Testis (tissue), 3 donors: ENCODE results near the gene ZNF48. TPM values are rescaled to one million over a fixed set of nuclear protein-coding genes. Genes with fewer than 3 reads are reported as not detected.

Experiments
- DNase-seq: peaks from one replicate; pipeline ENCODE4 v3.0.0-alpha.2; 2019
- H3K27ac ChIP-seq, 2 donors: fragments of 200-600 bp; sonication (generic); one replicate each; pipeline ENCODE4 v1.5.1; 2019
- H3K27me3 ChIP-seq: fragments of 200-600 bp; sonication (generic); one replicate; pipeline ENCODE4 v1.5.1; 2019
- H3K36me3 ChIP-seq: fragments of 200-600 bp; sonication (generic); one replicate; pipeline ENCODE4 v1.5.1; 2017; ENCODE audit warnings: low read depth; ENCODE audit errors: missing control alignments
- H3K4me1 ChIP-seq: fragments of 200-600 bp; sonication (generic); one replicate; pipeline ENCODE4 v1.5.1; 2019
- H3K4me3 ChIP-seq, 2 donors: fragments of 200-600 bp; sonication (generic); one replicate each; pipeline ENCODE4 v1.5.1; 2017 to 2019
- H3K9me3 ChIP-seq: fragments of 200-600 bp; sonication (generic); one replicate; pipeline ENCODE4 v1.5.1; 2017
- POLR2A ChIP-seq: fragments of 450-650 bp; IDR thresholded peaks from one replicate; pipeline ENCODE4 v1.6.1; 2017; ENCODE audit warnings: antibody characterized with exemption, mild to moderate bottlenecking, moderate library complexity
- WGBS, 2 donors: methylation state at CpG; one replicate each; pipeline ENCODE4 v1.1.5; 2018; 5-methylcytosine and 5-hydroxymethylcytosine counted together
- intact Hi-C: fragments of 100-400 bp; cut with DNase I; formaldehyde crosslinking; loops from one replicate; pipeline ENCODE4 v1.15.1; 2023; ENCODE audit warnings: low total_unique reads
- polyA plus RNA-seq: library from polyadenylated mRNA; stranded (reverse); fragments of 350-450 nt; fragmentation: Illumina TruSeq; extraction: RNeasy Lipid Tissue Mini Kit (QIAGEN cat#74804); gene quantifications from one replicate; pipeline ENCODE4 v1.2.3, GENCODE V29; 2014; ENCODE audit warnings: low read depth, low replicate concordance; ENCODE audit not compliant: insufficient read depth
- small RNA-seq, 2 donors: library from RNA; depleted of rRNA; stranded (forward); fragments of <200 nt; gene quantifications; one replicate each; pipeline ENCODE3, GENCODE V24; 2016
- total RNA-seq, 2 donors: library from RNA; depleted of rRNA; stranded (reverse); fragments of >200 nt; gene quantifications; one replicate each; pipeline ENCODE4 v1.2.3, GENCODE V29; 2016
- TF ChIP-seq, protein P1 (sequence below), 3 experiments: fragments of 450-650 bp in 2 of 3; fragments of 200-600 bp in 1 of 3; sonication (generic) in 1 of 3; IDR thresholded peaks; one replicate each; pipeline ENCODE4 v1.5.1; 2016 to 2019; ENCODE audit warnings: antibody characterized with exemption in 3 of 3, mild to moderate bottlenecking in 2 of 3, moderate library complexity in 1 of 3

The ZNF48 gene
- total and polyA plus RNA-seq, 3 donors from 2014 or later: 6.3 to 9.0 (median 6.5) TPM

DNA sequence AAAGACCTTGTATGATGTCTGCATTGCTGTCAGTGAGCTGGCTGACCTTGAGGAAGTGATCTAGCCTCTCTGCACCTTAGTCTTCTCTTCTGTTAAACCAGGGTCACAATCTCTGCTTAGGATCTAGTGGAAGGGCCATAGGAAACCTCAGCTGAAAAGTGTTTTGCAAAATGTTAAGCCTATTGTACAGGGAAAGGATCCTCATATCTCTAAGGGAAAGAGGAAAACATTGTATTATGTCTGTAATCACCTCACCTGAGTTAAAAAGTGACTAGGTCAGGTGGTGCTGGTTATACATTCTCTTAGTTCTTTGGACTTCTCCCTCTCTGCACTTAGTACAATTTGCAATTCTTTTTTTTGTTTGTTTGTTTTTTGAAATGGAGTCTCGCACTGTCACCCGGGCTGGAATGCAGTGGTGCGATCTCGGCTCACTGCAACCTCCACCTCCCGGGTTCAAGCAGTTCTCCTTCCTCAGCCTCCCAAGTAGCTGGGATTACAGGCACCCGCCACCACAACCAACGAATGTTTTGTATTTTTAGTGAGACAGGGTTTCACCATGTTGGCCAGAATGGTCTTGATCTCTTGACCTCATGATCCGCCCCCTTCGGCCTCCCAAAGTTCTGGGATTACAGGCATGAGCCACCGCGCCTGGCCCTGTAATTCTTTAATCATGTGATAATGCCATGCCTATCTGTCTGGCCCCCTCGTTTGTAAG is 52.4 kb downstream of the ZNF48 start:
- intact Hi-C loops: no loop called here
- H3K4me3 ChIP-seq: no peak overlapping the region
- no peaks in the 10 kb centered on the region for H3K4me1 ChIP-seq
- TF ChIP-seq POLR2A: no peak
- TF ChIP-seq, protein P1, sequence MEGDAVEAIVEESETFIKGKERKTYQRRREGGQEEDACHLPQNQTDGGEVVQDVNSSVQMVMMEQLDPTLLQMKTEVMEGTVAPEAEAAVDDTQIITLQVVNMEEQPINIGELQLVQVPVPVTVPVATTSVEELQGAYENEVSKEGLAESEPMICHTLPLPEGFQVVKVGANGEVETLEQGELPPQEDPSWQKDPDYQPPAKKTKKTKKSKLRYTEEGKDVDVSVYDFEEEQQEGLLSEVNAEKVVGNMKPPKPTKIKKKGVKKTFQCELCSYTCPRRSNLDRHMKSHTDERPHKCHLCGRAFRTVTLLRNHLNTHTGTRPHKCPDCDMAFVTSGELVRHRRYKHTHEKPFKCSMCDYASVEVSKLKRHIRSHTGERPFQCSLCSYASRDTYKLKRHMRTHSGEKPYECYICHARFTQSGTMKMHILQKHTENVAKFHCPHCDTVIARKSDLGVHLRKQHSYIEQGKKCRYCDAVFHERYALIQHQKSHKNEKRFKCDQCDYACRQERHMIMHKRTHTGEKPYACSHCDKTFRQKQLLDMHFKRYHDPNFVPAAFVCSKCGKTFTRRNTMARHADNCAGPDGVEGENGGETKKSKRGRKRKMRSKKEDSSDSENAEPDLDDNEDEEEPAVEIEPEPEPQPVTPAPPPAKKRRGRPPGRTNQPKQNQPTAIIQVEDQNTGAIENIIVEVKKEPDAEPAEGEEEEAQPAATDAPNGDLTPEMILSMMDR (IDR thresholded peaks at IDR 0.05): no peak
- no peaks in the 10 kb centered on the region for H3K36me3 ChIP-seq
- no peak overlapping the region for H3K27ac ChIP-seq
- DNase-seq: no peak
- no peaks in the 10 kb centered on the region for H3K27me3 ChIP-seq
- WGBS, 2 donors: 84 to 87% methylated on average over 12 of the region's 12 CpGs
- no peaks in the 10 kb centered on the region for H3K9me3 ChIP-seq

DNA sequence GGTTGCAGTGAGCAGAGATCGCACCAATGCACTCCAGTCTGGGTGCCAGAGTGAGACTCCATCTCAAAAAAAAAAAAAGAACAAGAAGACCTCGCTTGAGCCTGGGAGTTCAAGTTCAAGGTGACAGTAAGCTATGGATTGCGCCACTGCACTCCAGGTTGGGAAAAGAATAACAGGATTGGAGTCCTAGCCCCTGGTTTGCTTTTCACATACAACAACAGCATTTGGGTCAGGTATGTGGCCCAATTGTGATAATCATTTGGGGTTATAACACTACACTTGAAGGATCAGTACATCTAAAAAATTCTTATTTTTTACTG is 53.9 kb downstream of the ZNF48 start:
- Histone ChIP-seq H3K27ac (no peak overlapping the region), H3K36me3 (no peaks in the 10 kb centered on the region), H3K27me3 (no peaks in the 10 kb centered on the region), H3K4me3 (no peak overlapping the region), H3K9me3 (no peaks in the 10 kb centered on the region), H3K4me1 (no peaks in the 10 kb centered on the region)
- no peak for DNase-seq
- whole genome bisulfite sequencing, 2 donors: 74 to 81% methylated on average over 3 of the region's 3 CpGs
- TF ChIP-seq POLR2A: no peak
- TF ChIP-seq, protein P1 (IDR thresholded peaks at IDR 0.05): no peak
- intact Hi-C loops: no loop called here

Small RNAs within 50 kb of the gene (small RNA-seq; reads per million reads assigned to genes)
- 3.5 to 4.1 reads per million in 2 donors for gene RF00406

Other genes with a start within 250 kb of the ZNF48 start
- 1 to 10 TPM; 4.4 to 9.6 TPM for gene CORO1A, start 211.8 kb upstream of the ZNF48 start, total RNA-seq
- 19.7 TPM for gene CORO1A, start 211.8 kb upstream of the ZNF48 start, polyA plus RNA-seq
- 100 to 1,000 TPM; 133 to 161 TPM for gene BOLA2B, start 201.8 kb upstream of the ZNF48 start, total RNA-seq
- gene BOLA2B, start 201.8 kb upstream of the ZNF48 start, polyA plus RNA-seq: 70.9 TPM
- gene SLX1A, start 201.5 kb upstream of the ZNF48 start, total RNA-seq: 10 to 100 TPM; 42.4 to 44.8 TPM
- 10.4 TPM for gene SLX1A, start 201.5 kb upstream of the ZNF48 start, polyA plus RNA-seq
- 10 to 100 TPM in 1 of 2 donors, 1 to 10 TPM in 1; 6.8 to 20.0 TPM for gene SULT1A3, start 196.2 kb upstream of the ZNF48 start, total RNA-seq
- gene SULT1A3, start 196.2 kb upstream of the ZNF48 start, polyA plus RNA-seq: 6.4 TPM
- 10 to 100 TPM; 11.0 to 15.7 TPM for gene NPIPB13, start 146.9 kb upstream of the ZNF48 start, total RNA-seq
- gene NPIPB13, start 146.9 kb upstream of the ZNF48 start, polyA plus RNA-seq: 4.7 TPM
- 10 to 100 TPM; 32.8 to 39.5 TPM for gene CD2BP2, start 40.1 kb upstream of the ZNF48 start, total RNA-seq
- gene CD2BP2, start 40.1 kb upstream of the ZNF48 start, polyA plus RNA-seq: 52.5 TPM
- gene TBC1D10B, start 24.9 kb upstream of the ZNF48 start, total RNA-seq: 10 to 100 TPM; 60.5 to 64.0 TPM
- gene TBC1D10B, start 24.9 kb upstream of the ZNF48 start, polyA plus RNA-seq: 86.2 TPM
- gene MYL11, start 20.6 kb upstream of the ZNF48 start, total RNA-seq: 1 to 10 TPM; 2.5 to 4.2 TPM
- gene MYL11, start 20.6 kb upstream of the ZNF48 start, polyA plus RNA-seq: 18.5 TPM
- 1 to 10 TPM in 1 of 2 donors, under 1 TPM in 1; 0.63 to 2.4 TPM for gene SEPTIN1, start 12.9 kb upstream of the ZNF48 start, total RNA-seq
- gene SEPTIN1, start 12.9 kb upstream of the ZNF48 start, polyA plus RNA-seq: 3.9 TPM
- 10 to 100 TPM; 35.6 to 37.2 TPM for gene ZNF771, start 12.2 kb downstream of the ZNF48 start, total RNA-seq
- 3.0 TPM for gene ZNF771, start 12.2 kb downstream of the ZNF48 start, polyA plus RNA-seq
- 10 to 100 TPM; 15.2 to 26.1 TPM for gene DCTPP1, start 34.6 kb downstream of the ZNF48 start, total RNA-seq
- gene DCTPP1, start 34.6 kb downstream of the ZNF48 start, polyA plus RNA-seq: 23.6 TPM
- gene SEPHS2, start 50.5 kb downstream of the ZNF48 start, total RNA-seq: 10 to 100 TPM; 17.7 to 19.8 TPM
- 24.7 TPM for gene SEPHS2, start 50.5 kb downstream of the ZNF48 start, polyA plus RNA-seq
- 1 to 10 TPM; 2.8 to 5.0 TPM for gene ITGAL, start 77.3 kb downstream of the ZNF48 start, total RNA-seq
- 6.7 TPM for gene ITGAL, start 77.3 kb downstream of the ZNF48 start, polyA plus RNA-seq
- 10 to 100 TPM; 52.2 to 64.3 TPM for gene ZNF768, start 131.1 kb downstream of the ZNF48 start, total RNA-seq
- 52.3 TPM for gene ZNF768, start 131.1 kb downstream of the ZNF48 start, polyA plus RNA-seq
- gene ZNF747, start 139.4 kb downstream of the ZNF48 start, total RNA-seq: 10 to 100 TPM; 18.7 to 23.3 TPM
- gene ZNF747, start 139.4 kb downstream of the ZNF48 start, polyA plus RNA-seq: 13.1 TPM
- 10 to 100 TPM; 21.9 to 23.2 TPM for gene ZNF764, start 163.0 kb downstream of the ZNF48 start, total RNA-seq
- 11.3 TPM for gene ZNF764, start 163.0 kb downstream of the ZNF48 start, polyA plus RNA-seq
- gene ZNF688, start 176.3 kb downstream of the ZNF48 start, total RNA-seq: 10 to 100 TPM; 21.7 to 54.6 TPM
- 38.5 TPM for gene ZNF688, start 176.3 kb downstream of the ZNF48 start, polyA plus RNA-seq
- gene ZNF785, start 190.3 kb downstream of the ZNF48 start, total RNA-seq: 10 to 100 TPM; 14.8 to 17.1 TPM
- 5.9 TPM for gene ZNF785, start 190.3 kb downstream of the ZNF48 start, polyA plus RNA-seq
- gene ZNF689, start 215.0 kb downstream of the ZNF48 start, total RNA-seq: 10 to 100 TPM; 33.0 to 41.3 TPM
- 82.7 TPM for gene ZNF689, start 215.0 kb downstream of the ZNF48 start, polyA plus RNA-seq